Mucosa of rectum (tissue), 2 donors: ENCODE results near the gene FXYD4.
"Not testable (repeated sequence)": the region's sequence is repeated elsewhere in the genome, so short reads cannot be mapped to it uniquely, and the experiment has no call there.

ENCODE experiments used
- H3K27ac ChIP-seq, 2 donors: one replicate each; pipeline ENCODE4 v1.7.0; 2013; ENCODE audit warnings: inconsistent platforms in 2 of 2, low read depth in 2 of 2, low read length in 2 of 2
- H3K27me3 ChIP-seq, 2 donors: one replicate each; pipeline ENCODE4 v1.7.0; 2013; ENCODE audit warnings: low read length in 2 of 2; ENCODE audit not compliant: control insufficient read depth in 2 of 2, insufficient read depth in 2 of 2
- H3K36me3 ChIP-seq, 2 donors: one replicate each; pipeline ENCODE4 v1.7.0; 2013; ENCODE audit warnings: low read length in 2 of 2; ENCODE audit not compliant: control insufficient read depth in 2 of 2, insufficient read depth in 2 of 2
- H3K4me1 ChIP-seq, 2 donors: one replicate each; pipeline ENCODE4 v1.7.0; 2013; ENCODE audit warnings: low read length in 2 of 2, mild to moderate bottlenecking in 1 of 2; ENCODE audit not compliant: control insufficient read depth in 2 of 2, insufficient read depth in 2 of 2
- H3K4me3 ChIP-seq, 2 donors: one replicate each; pipeline ENCODE4 v1.7.0; 2013; ENCODE audit warnings: low read length in 2 of 2
- H3K9ac ChIP-seq, 2 donors: one replicate each; pipeline ENCODE4 v1.7.0; 2013; ENCODE audit warnings: low read length in 2 of 2, low read depth in 1 of 2, mild to moderate bottlenecking in 1 of 2
- H3K9me3 ChIP-seq, 2 donors: one replicate each; pipeline ENCODE4 v1.7.0; 2013; ENCODE audit warnings: low read length in 2 of 2; ENCODE audit not compliant: control insufficient read depth in 2 of 2
- donor health status: healthy.
- donor health status: Normal muscosa, but diverticular disease.

Gene FXYD4

DNA sequence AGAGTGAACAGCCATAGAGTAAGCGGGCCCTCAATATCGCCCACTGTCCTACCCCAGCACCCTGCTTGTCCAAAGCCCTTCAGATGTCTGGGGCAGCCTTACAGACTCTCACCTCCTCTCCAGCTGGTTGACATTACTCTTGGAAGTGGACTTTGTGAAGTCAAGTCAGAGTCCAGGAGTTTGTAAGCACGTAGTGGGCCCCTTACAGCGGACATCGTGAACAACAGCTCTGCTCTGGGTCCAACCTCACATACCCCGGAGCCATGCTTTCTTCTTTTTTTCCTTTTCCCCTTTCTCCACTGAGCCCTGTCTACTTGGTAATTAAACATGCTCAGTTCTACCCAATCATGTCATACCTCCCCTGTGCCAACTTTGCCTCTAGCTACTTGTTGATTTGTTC is 20.1 kb downstream of the FXYD4 start:
- Histone ChIP-seq H3K9me3 (no peaks in the 10 kb centered on the region), H3K27me3 (no peaks in the 10 kb centered on the region), H3K27ac (no peak overlapping the region), H3K4me1 (peaks cover 14 to 17% of the 10 kb centered on the region in 2 donors), H3K4me3 (no peak overlapping the region), H3K9ac (no peak overlapping the region), H3K36me3 (peaks cover 72 to 74% of the 10 kb centered on the region in 2 donors)

DNA sequence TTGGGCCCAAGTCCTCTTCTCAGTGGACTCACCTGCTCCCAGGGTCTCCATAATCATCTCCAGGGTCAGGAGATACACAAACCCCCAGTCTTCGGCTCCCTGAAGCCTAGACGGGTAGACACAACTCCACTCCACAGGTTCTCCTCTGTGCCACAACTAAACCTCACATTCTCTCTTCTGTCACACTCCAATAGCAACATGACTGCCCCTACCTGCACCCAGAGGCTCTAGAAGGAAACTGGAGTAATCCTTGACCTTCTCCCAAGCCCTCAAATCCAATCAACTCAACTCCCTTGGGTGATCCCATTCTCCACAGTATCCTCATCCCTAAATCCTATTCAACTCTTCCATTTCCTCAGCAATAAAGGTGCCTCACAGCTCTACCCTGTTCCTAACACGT is 21.3 kb downstream of the FXYD4 start:
- Histone ChIP-seq H3K9ac (no peak overlapping the region), H3K4me1 (peaks cover 19 to 22% of the 10 kb centered on the region in 2 donors), H3K27ac (no peak overlapping the region), H3K27me3 (no peaks in the 10 kb centered on the region), H3K4me3 (no peak overlapping the region), H3K9me3 (no peaks in the 10 kb centered on the region), H3K36me3 (peaks cover 59 to 61% of the 10 kb centered on the region in 2 donors)

DNA sequence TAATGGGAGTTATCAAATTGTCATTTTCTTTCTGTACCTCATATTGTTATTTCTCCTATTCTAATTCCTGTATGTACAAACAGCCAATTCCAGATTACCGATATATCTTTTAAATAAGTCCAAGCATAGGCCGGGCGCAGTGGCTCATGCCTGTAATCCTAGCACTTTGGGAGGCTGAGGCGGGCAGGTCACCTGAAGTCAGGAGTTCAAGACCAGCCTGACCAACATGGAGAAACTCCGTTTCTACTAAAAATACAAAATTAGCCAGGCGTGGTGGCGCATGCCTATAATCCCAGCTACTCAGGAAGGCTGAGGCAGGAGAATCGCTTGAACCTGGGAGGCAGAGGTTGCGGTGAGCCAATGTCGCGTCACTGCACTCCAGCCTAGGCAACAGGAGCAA is 21.8 kb downstream of the FXYD4 start:
- peaks cover 23 to 26% of the 10 kb centered on the region in 2 donors for H3K4me1 ChIP-seq
- H3K4me3 ChIP-seq, H3K27ac ChIP-seq, H3K9ac ChIP-seq, H3K27me3 ChIP-seq, H3K9me3 ChIP-seq: not testable (repeated sequence)
- H3K36me3 ChIP-seq, result peaks cover 55 to 57% of the 10 kb centered on the region in 2 donors

DNA sequence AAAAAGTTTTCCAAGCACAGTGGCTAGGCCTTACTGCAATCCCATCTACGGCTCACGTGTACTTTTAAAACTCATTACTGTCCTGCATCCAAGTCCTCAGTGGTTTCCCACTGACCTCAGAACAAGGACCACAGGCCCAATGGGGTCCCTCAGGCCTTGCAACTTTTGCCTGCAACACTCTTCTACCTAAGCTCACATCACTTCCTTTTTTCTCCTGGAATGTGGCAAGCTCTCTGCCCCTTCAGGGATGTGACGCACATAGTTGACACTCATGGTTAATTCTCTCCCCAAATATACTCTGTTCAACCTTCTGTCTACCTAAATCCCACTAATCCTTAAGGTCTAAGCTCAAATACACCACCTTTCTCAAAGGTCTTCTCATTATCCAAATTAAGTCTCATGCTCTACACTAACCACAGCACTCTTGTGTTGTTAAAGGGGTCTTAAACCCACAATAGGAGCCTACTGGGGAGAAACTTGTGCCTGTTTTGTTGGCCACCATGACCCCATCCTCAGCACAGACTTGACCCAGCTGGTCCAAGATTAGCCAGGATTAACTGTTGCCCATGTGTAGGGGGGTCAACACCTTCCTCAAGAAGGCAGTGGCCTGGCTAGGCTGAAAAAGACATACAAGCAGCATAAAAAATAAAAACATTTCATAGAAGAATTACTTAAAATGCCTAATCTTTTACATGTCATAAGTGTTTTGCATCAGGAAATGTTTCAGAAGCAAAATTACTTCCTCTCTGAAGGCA is 22.3 kb downstream of the FXYD4 start:
- Histone ChIP-seq H3K27me3 (no peaks in the 10 kb centered on the region), H3K9ac (no peak overlapping the region), H3K4me1 (peaks cover 28% of the 10 kb centered on the region in 2 donors), H3K9me3 (no peaks in the 10 kb centered on the region), H3K36me3 (peaks cover 49 to 51% of the 10 kb centered on the region in 2 donors), H3K4me3 (no peak overlapping the region), H3K27ac (no peak overlapping the region)

DNA sequence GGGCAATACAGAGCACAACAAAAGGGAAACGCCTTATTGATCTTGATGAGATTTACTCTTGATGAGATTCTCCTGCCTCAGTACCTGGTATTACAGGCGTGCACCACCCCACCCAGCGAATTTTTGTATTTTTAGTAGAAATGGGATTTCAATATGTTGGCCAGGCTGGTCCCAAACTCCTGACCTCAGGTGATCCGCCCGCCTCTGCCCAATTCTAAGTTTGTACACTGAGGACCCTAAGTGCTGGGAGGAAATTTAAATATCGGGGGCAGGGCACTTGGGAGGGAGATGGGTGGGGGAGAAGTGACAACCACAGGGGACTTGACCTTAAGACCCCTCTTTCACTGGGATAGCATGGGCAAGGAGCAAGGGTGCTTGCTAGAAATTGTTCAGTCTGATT is 23.4 kb downstream of the FXYD4 start:
- Histone ChIP-seq H3K9me3 (no peaks in the 10 kb centered on the region), H3K27ac (no peak overlapping the region), H3K36me3 (peaks cover 40 to 47% of the 10 kb centered on the region in 2 donors), H3K4me3 (peak overlapping the region in 1 of 2 donors; percentile 76), H3K4me1 (peaks cover 35 to 38% of the 10 kb centered on the region in 2 donors), H3K27me3 (no peaks in the 10 kb centered on the region), H3K9ac (peak overlapping the region in 1 of 2 donors; percentile 88)

DNA sequence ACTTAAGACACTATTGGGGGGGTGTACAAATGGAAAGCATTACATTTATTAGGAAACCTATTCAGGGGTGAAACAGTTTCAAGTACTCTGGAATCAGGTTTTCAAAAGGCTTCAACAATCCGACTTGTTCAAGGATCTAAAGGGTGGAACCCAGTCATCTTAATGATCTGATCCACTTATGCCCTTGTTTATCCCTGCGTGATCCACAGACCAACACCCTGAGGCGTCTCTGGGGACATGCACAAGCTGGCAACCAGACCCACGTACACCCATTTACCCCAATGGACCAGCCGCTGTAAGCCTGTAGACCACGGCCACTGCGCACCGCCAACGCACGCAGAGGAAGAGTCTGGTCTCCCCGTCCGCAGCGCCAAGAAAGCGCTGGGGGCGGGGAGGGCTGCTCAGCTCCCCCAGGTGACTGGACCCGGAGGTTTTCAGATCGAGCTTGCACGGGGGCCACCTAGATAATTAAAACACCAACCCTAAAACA is 24.2 kb downstream of the FXYD4 start:
- H3K4me1 ChIP-seq, result peaks cover 37 to 38% of the 10 kb centered on the region in 2 donors
- H3K27ac ChIP-seq, result peak overlapping the region; percentile 97 to 99
- peak overlapping the region; percentile 75 to 76 for H3K4me3 ChIP-seq
- peak overlapping the region; percentile 88 to 96 for H3K9ac ChIP-seq
- H3K9me3 ChIP-seq, result no peaks in the 10 kb centered on the region
- peaks cover 33 to 39% of the 10 kb centered on the region in 2 donors for H3K36me3 ChIP-seq
- no peaks in the 10 kb centered on the region for H3K27me3 ChIP-seq

DNA sequence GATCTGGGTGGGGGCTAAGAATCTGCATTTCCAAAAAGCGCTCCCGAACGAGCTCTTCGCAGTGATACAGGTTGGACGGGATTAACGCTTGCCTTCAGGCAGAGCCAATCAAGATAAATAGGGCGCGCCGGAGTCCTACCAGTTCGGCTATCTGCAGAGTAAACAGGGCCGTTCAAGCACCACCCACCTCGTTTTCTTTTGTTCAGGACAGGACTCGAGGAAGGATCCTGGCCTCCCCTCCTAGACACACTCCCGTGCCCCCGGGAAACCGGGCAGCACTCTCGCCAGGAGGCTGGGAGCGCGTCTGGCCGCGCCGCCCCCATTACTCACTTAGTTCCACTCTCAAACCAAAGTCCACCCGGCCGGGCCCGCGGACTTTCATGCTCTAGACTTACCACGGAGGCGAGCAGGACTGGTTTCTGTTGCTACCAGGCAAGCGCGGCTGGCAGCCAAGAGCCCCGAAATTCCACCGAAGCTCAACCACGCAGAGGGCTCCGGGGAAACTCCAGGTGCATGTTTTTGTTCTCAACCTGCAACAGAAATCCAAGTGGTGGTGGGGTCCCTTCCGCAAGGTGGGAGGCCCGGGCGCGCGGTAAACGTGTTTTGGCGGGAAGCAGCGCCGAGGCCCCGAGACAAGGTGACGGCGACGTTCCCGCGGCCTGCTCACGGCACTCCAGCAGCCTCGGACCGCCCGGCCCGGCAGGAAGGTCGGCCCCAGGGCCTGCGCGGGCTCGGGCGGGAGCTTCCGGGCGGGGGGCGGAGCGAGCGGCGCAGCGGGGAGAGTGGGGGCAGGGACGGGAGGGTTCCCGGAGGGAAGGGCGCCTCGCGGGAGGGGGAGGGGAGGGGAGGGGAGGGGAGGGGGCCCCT is 24.9 kb downstream of the FXYD4 start:
- H3K9ac ChIP-seq, result peak overlapping the region; percentile 88 to 96
- no peaks in the 10 kb centered on the region for H3K27me3 ChIP-seq
- peak overlapping the region; percentile 75 to 76 for H3K4me3 ChIP-seq
- peak overlapping the region; percentile 97 to 99 for H3K27ac ChIP-seq
- H3K36me3 ChIP-seq, result peaks cover 29 to 34% of the 10 kb centered on the region in 2 donors
- no peaks in the 10 kb centered on the region for H3K9me3 ChIP-seq
- H3K4me1 ChIP-seq, result peaks cover 37 to 38% of the 10 kb centered on the region in 2 donors

DNA sequence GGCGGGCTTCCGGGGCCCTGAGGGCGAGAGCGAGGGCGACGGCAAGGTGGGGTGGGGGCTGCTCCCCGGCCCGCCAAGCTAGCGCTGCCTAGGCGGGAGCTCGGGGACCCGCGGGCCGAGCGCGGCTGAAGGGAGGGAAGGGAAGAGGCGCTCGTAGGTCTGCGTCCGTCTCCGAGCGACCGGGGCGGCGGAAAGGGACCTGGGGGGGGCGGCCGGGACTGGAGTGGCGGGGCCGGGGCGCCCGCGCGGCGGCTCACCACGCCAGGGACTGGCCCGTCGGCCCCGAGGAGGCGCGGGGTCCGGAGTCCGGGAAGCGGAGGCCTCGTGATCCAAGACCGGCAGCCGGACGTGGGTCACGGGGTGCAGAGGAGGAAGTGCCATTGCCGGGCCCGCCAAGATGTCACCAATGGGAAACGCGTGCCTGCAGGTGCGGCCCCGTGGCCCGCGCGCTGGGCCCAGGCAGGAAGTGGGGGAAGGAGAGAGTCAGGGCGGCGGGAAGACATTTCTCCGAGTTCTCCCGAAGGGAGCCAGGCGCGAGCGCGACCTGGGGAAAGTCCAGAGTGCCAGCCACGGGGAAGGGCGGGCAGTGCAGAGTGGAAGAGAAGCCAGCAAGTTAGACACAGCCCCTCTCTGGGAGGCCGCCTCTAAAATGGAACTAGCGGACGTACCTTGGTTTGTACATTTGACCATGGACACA is 25.6 kb downstream of the FXYD4 start:
- Histone ChIP-seq H3K36me3 (peaks cover 21 to 31% of the 10 kb centered on the region in 2 donors), H3K4me1 (peaks cover 37 to 39% of the 10 kb centered on the region in 2 donors), H3K4me3 (peak overlapping the region; percentile 75), H3K27ac (peak overlapping the region; percentile 97 to 99), H3K9me3 (no peaks in the 10 kb centered on the region), H3K9ac (peak overlapping the region; percentile 74 to 96), H3K27me3 (no peaks in the 10 kb centered on the region)

DNA sequence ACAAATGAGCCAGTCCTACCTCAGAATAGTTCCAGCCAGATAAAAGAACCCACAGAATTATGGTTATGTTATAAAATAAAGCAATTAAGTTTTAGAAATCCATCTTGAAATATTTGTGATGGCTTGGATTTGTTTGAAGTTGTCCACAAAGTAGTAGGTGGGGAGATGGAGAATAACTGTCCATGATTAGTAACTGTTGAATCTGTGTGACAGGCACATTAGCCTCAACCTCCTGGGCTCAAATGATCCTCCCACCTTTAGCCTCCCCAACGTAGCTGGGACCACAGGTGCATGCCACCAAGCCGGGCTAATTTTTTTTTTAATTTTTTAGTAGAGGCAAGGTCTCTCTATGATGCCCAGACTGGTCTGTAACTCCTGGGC is 27.5 kb downstream of the FXYD4 start:
- H3K4me3 ChIP-seq, result no peak overlapping the region
- peaks cover 45 to 56% of the 10 kb centered on the region in 2 donors for H3K4me1 ChIP-seq
- H3K9ac ChIP-seq, result no peak overlapping the region
- no peaks in the 10 kb centered on the region for H3K27me3 ChIP-seq
- H3K27ac ChIP-seq, result peak overlapping the region in 1 of 2 donors; percentile 4
- peaks cover 8 to 16% of the 10 kb centered on the region in 2 donors for H3K36me3 ChIP-seq
- H3K9me3 ChIP-seq, result no peaks in the 10 kb centered on the region
